ENCODE measurements around the gene ARL8A. TPM values are rescaled to one million over a fixed set of nuclear protein-coding genes. Genes with fewer than 3 reads are reported as not detected.

The ARL8A gene
- total RNA-seq, 1 donor from 2014 or later: 30.3 TPM

- H3K36me3 ChIP-seq (ENCODE audit: control insufficient read depth, insufficient read depth, low read length): no peaks in the 10 kb centered on the region
- no peak for FAIRE-seq
- H3K27me3 ChIP-seq (ENCODE audit: control insufficient read depth, insufficient read depth, low read length): peaks cover 20% of the 10 kb centered on the region
- no peak for DNase-seq (ENCODE audit: low read depth)
- peak; percentile 25 for TF ChIP-seq CTCF (IDR thresholded peaks at IDR 0.05; ENCODE audit: insufficient read depth, low read length, severe bottlenecking)
- H3K4me3 ChIP-seq (ENCODE audit: low read depth, low read length): no peak overlapping the region
Measured at GRCh38 chr1:202189918-202190715, 45.6 kb upstream of the ARL8A start.

- peak; percentile 83 for TF ChIP-seq CTCF (IDR thresholded peaks at IDR 0.05; ENCODE audit: insufficient read depth, low read length, severe bottlenecking)
- Histone ChIP-seq H3K27me3 (ENCODE audit: control insufficient read depth, insufficient read depth, low read length) (peaks cover 15% of the 10 kb centered on the region), H3K4me3 (ENCODE audit: low read depth, low read length) (no peak overlapping the region), H3K36me3 (ENCODE audit: control insufficient read depth, insufficient read depth, low read length) (no peaks in the 10 kb centered on the region)
- DNase-seq (ENCODE audit: low read depth) (peak; percentile 33), FAIRE-seq (no peak)
Measured at GRCh38 chr1:202189001-202189790, 44.7 kb upstream of the ARL8A start.

GRCh38 chr1:202187697-202188407, 43.3 kb upstream of the ARL8A start:
- no peak for FAIRE-seq
- DNase-seq (ENCODE audit: low read depth): no peak
- no peak for TF ChIP-seq CTCF (IDR thresholded peaks at IDR 0.05; ENCODE audit: insufficient read depth, low read length, severe bottlenecking)
- Histone ChIP-seq H3K27me3 (ENCODE audit: control insufficient read depth, insufficient read depth, low read length) (peaks cover 5% of the 10 kb centered on the region), H3K4me3 (ENCODE audit: low read depth, low read length) (no peak overlapping the region), H3K36me3 (ENCODE audit: control insufficient read depth, insufficient read depth, low read length) (no peaks in the 10 kb centered on the region)

GRCh38 chr1:202187041-202187671, 42.6 kb upstream of the ARL8A start:
- no peak overlapping the region for H3K4me3 ChIP-seq (ENCODE audit: low read depth, low read length)
- no peaks in the 10 kb centered on the region for H3K36me3 ChIP-seq (ENCODE audit: control insufficient read depth, insufficient read depth, low read length)
- H3K27me3 ChIP-seq (ENCODE audit: control insufficient read depth, insufficient read depth, low read length): peaks cover 4% of the 10 kb centered on the region
- DNase-seq (ENCODE audit: low read depth) (no peak), FAIRE-seq (no peak)
- TF ChIP-seq CTCF (IDR thresholded peaks at IDR 0.05; ENCODE audit: insufficient read depth, low read length, severe bottlenecking): no peak

- no peak for TF ChIP-seq CTCF (IDR thresholded peaks at IDR 0.05; ENCODE audit: insufficient read depth, low read length, severe bottlenecking)
- H3K27me3 ChIP-seq (ENCODE audit: control insufficient read depth, insufficient read depth, low read length): peaks cover 4% of the 10 kb centered on the region
- no peak for FAIRE-seq
Measured at GRCh38 chr1:202186327-202186726, 41.8 kb upstream of the ARL8A start.

More at GRCh38 chr1:202186327-202186726, 41.8 kb upstream of the ARL8A start:
- DNase-seq (ENCODE audit: low read depth): no peak
- Histone ChIP-seq H3K36me3 (ENCODE audit: control insufficient read depth, insufficient read depth, low read length) (no peaks in the 10 kb centered on the region), H3K4me3 (ENCODE audit: low read depth, low read length) (no peak overlapping the region)

All from bronchial epithelial cell (primary cell).